Epithelial cell of alveolus of lung (primary cell): ENCODE data around the gene TFG. TPM values are rescaled to one million over a fixed set of nuclear protein-coding genes. Genes with fewer than 3 reads are reported as not detected.

Source experiments
- total RNA-seq: library from RNA; depleted of rRNA; stranded (reverse); fragments of >200 nt; gene quantifications from 2 replicates; pipeline ENCODE4 v1.2.1, GENCODE V29; 2015

The TFG gene
- total RNA-seq: 92.0 and 130 TPM in 2 replicates

DNA sequence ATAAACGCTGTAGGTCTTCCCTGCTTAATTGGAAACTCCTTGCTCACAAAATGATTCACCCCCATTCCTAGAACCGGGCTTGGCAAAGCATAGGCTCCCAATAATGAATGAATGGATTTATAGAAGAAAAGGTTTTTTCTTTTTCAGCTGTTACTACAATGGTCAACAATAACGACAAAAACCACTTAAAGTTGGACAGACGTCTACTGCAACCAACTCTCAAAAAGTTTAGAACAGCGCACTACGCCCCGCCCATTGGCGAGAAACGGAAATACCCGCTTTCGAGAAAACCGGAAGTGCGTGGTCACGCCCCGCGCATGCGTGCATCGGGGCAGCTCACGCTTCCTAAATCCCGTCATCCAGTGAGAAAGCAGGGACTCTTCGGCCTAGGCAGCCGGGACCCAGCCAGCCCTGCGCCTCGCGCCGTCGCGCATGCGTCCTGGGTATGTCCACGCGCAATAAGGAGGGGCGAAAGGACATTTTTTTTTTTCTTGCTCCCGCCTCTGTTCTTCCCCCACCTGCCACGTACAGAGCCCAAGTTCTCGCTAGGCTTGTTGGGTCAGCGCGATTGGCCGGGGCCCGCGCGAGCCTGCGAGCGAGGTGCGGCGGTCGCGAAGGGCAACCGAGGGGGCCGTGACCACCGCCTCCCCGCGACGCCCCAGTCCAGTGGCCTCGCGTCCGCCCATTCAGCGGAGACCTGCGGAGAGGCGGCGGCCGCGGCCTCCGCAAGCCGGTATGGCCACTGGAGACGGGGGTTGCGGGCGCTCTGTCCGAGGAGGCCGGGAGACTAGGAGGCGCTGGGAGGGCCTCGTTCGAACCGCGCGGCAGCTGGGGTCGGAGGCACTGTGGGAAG, at the start of gene TFG:
TFG (plus strand) TSS at position 506 of the 853 bp plus-strand sequence. CDS start 4,192 bp downstream, outside the sequence.

Other genes with a start within 250 kb of the TFG start
- 23.9 and 53.7 TPM in 2 replicates for gene TMEM45A, start 216.9 kb upstream of the TFG start, total RNA-seq
- gene ADGRG7, start 99.9 kb upstream of the TFG start, total RNA-seq: not detected in 2 replicates